Sigmoid colon (tissue), 4 donors: ENCODE results near the gene MACF1.
A peak's percentile ranks its signal among the peaks of the same experiment; 100 is the strongest.
"Not testable (repeated sequence)": the region's sequence is repeated elsewhere in the genome, so short reads cannot be mapped to it uniquely, and the experiment has no call there.

ENCODE experiments used
- CTCF ChIP-seq, 4 experiments: fragments of 450-650 bp in 3 of 4; fragments of 200-600 bp in 1 of 4; IDR thresholded peaks; one replicate each; pipeline ENCODE4 v1.5.1; 2016 to 2019; ENCODE audit warnings: antibody characterized with exemption in 4 of 4, mild to moderate bottlenecking in 3 of 4, moderate library complexity in 2 of 4
- EP300 ChIP-seq, 4 donors: sonication (generic); formaldehyde crosslinking; IDR thresholded peaks; one replicate each; pipeline ENCODE4 v1.6.1; 2017; ENCODE audit warnings: antibody characterized with exemption in 4 of 4
- POLR2A ChIP-seq, 2 donors: fragments of 450-650 bp; IDR thresholded peaks; one replicate each; pipeline ENCODE4 v1.6.1; 2016; ENCODE audit warnings: antibody characterized with exemption in 2 of 2, mild to moderate bottlenecking in 2 of 2, moderate library complexity in 2 of 2
- POLR2AphosphoS5 ChIP-seq, 4 donors: sonication (generic); formaldehyde crosslinking; IDR thresholded peaks; one replicate each; pipeline ENCODE4 v1.6.1; 2017; ENCODE audit warnings: antibody characterized with exemption in 4 of 4

- not testable (repeated sequence) for TF ChIP-seq CTCF, POLR2A, EP300 (IDR thresholded peaks at IDR 0.05)
- peak in 2 of 4 donors; percentile 6 to 18 for TF ChIP-seq POLR2AphosphoS5 (IDR thresholded peaks at IDR 0.05)
These were observed 262.7 kb downstream of the MACF1 start for GRCh38 chr1:39467108-39467720.
